Endothelial cell of umbilical vein (primary cell): ENCODE data around the gene C6. TPM values are rescaled to one million over a fixed set of nuclear protein-coding genes. Genes with fewer than 3 reads are reported as not detected.
A peak's percentile ranks its signal among the peaks of the same experiment; 100 is the strongest.

Source experiments
- Bru-seq: library from RNA; stranded (reverse); fragments of 400-500 nt; gene quantifications from one replicate; lab custom pipeline; 2021; lab: Mats Ljungman, UMichigan
- BruChase-seq, 2 experiments: library from RNA; stranded (reverse); fragments of 400-500 nt; gene quantifications; one replicate each; lab custom pipeline; 2021; lab: Mats Ljungman, UMichigan
- BruUV-seq: library from RNA; stranded (reverse); fragments of 400-500 nt; replicated peaks from 2 replicates; lab custom pipeline; 2021; lab: Mats Ljungman, UMichigan
- CTCF ChIA-PET: fragments of 300-600, 350-600 bp; sonication (Branson Sonifier 250); formaldehyde crosslinking; loops from one replicate; lab custom pipeline; 2021; ENCODE audit warnings: antibody characterized with exemption, inconsistent platforms; lab: Charles Lee
- POLR2A ChIA-PET: fragments of 300-600, 350-600 bp; sonication (Branson Sonifier 250); formaldehyde crosslinking; loops from one replicate; lab custom pipeline; 2021; ENCODE audit warnings: antibody characterized with exemption, inconsistent platforms; lab: Charles Lee
- DNase-seq: peaks from one replicate; pipeline ENCODE4 v3.0.0-alpha.2; 2011; ENCODE audit warnings: low read depth, low spot score
- FAIRE-seq: peaks from 2 replicates; lab custom pipeline; 2011; peaks lifted over from hg19 to GRCh38; lab: Jason Lieb, UNC
- H2AFZ ChIP-seq: 2 replicates; pipeline ENCODE4 v1.6.0; 2012; ENCODE audit warnings: low read depth, low read length, control low read depth, inconsistent platforms
- H3K27ac ChIP-seq: 2 replicates; pipeline ENCODE4 v1.5.1; 2011; ENCODE audit warnings: low read depth, mild to moderate bottlenecking, control low read depth, low read length, moderate library complexity; ENCODE audit not compliant: insufficient read depth
- H3K27me3 ChIP-seq, 2 experiments: 2 replicates each; pipeline versions ENCODE4 v1.6.0 to v1.6.1; 2011; ENCODE audit warnings: low read length in 2 of 2, mixed read lengths in 1 of 2; ENCODE audit not compliant: control insufficient read depth in 2 of 2, insufficient read depth in 2 of 2
- H3K36me3 ChIP-seq, 2 experiments: 2 replicates in 1 of 2; 3 replicates in 1 of 2; pipeline ENCODE4 v1.5.1; 2011; ENCODE audit warnings: low read length in 2 of 2, mild to moderate bottlenecking in 1 of 2, moderate library complexity in 1 of 2; ENCODE audit not compliant: control insufficient read depth in 2 of 2, insufficient read depth in 2 of 2; ENCODE audit errors: extremely low read depth in 1 of 2
- H3K4me1 ChIP-seq: 3 replicates; pipeline ENCODE4 v1.5.1; 2011; ENCODE audit warnings: mild to moderate bottlenecking, low read length; ENCODE audit not compliant: control insufficient read depth, insufficient read depth; ENCODE audit errors: extremely low read depth
- H3K4me2 ChIP-seq: 2 replicates; pipeline ENCODE4 v1.6.1; 2011; ENCODE audit warnings: low read length, control low read depth, mixed read lengths; ENCODE audit not compliant: insufficient read depth
- H3K4me3 ChIP-seq, 3 experiments: fragments of 200-600 bp in 1 of 3; sonication (generic), shearing (Covaris generic) in 1 of 3; replicated peaks in 1 of 3; 2 replicates each; pipeline ENCODE4 v1.5.1; 2011 to 2016; ENCODE audit warnings: control low read depth in 3 of 3, low read length in 3 of 3, mild to moderate bottlenecking in 2 of 3, inconsistent platforms in 1 of 3, low read depth in 1 of 3, moderate library complexity in 1 of 3; ENCODE audit not compliant: insufficient read depth in 1 of 3
- H3K79me2 ChIP-seq: 2 replicates; pipeline ENCODE4 v1.6.0; 2012; ENCODE audit warnings: low read length, inconsistent platforms; ENCODE audit not compliant: control insufficient read depth, insufficient read depth
- H3K9ac ChIP-seq: replicated peaks from 2 replicates; pipeline ENCODE3; 2011; ENCODE audit warnings: low read length, control low read depth; ENCODE audit not compliant: insufficient read depth; ENCODE audit errors: extremely low read depth
- H3K9me1 ChIP-seq: replicated peaks from 3 replicates; pipeline ENCODE4 v1.6.0; 2011; ENCODE audit warnings: mild to moderate bottlenecking, low read length; ENCODE audit not compliant: control insufficient read depth, insufficient read depth; ENCODE audit errors: extremely low read depth
- H3K9me3 ChIP-seq: replicated peaks from 2 replicates; pipeline ENCODE4 v1.5.1; 2012; ENCODE audit warnings: low read length, inconsistent platforms; ENCODE audit not compliant: control insufficient read depth, insufficient read depth
- H4K20me1 ChIP-seq: replicated peaks from 2 replicates; pipeline ENCODE3; 2011; ENCODE audit warnings: mild to moderate bottlenecking, low read length; ENCODE audit not compliant: control insufficient read depth, insufficient read depth; ENCODE audit errors: extremely low read depth
- CTCF ChIP-seq, 2 donors: IDR thresholded peaks; 1 replicate in 1 of 2; 2 replicates in 1 of 2; pipeline ENCODE4 v1.5.1; 2011; ENCODE audit warnings: low read length in 2 of 2, mild to moderate bottlenecking in 2 of 2, moderate library complexity in 2 of 2, control low read depth in 1 of 2, inconsistent platforms in 1 of 2, low read depth in 1 of 2; ENCODE audit not compliant: insufficient read depth in 1 of 2; ENCODE audit errors: extremely low read depth in 1 of 2
- EZH2 ChIP-seq: IDR thresholded peaks from 2 replicates; pipeline ENCODE4 v1.6.1; 2012; ENCODE audit warnings: borderline replicate concordance, low read depth, mild to moderate bottlenecking, moderate library complexity, low read length, inconsistent platforms; ENCODE audit not compliant: severe bottlenecking
- FOS ChIP-seq: IDR thresholded peaks from 2 replicates; pipeline ENCODE4 v1.6.1; 2011; ENCODE audit warnings: mild to moderate bottlenecking, low read length, moderate library complexity, borderline replicate concordance; ENCODE audit not compliant: insufficient read depth
- GATA2 ChIP-seq: IDR thresholded peaks from 2 replicates; pipeline ENCODE4 v1.7.0; 2011; ENCODE audit warnings: low read depth, mild to moderate bottlenecking, moderate library complexity, mixed read lengths, low read length; ENCODE audit not compliant: insufficient read length, insufficient read depth
- JUN ChIP-seq: IDR thresholded peaks from 2 replicates; pipeline ENCODE4 v1.6.1; 2011; ENCODE audit warnings: borderline replicate concordance, low read depth; ENCODE audit not compliant: insufficient read length, insufficient read depth
- MAX ChIP-seq: IDR thresholded peaks from 2 replicates; pipeline ENCODE4 v1.6.1; 2011; ENCODE audit not compliant: insufficient read depth, insufficient read length
- MYC ChIP-seq: IDR thresholded peaks from one replicate; pipeline ENCODE4 v1.6.1; 2011; ENCODE audit warnings: mild to moderate bottlenecking, low read depth, low read length
- POLR2A ChIP-seq: IDR thresholded peaks from 2 replicates; pipeline ENCODE4 v1.6.1; 2012; ENCODE audit warnings: low read depth, mild to moderate bottlenecking, control low read depth, low read length
- POLR2AphosphoS5 ChIP-seq: IDR thresholded peaks from 2 replicates; pipeline ENCODE4 v1.6.1; 2012; ENCODE audit warnings: low read depth, mild to moderate bottlenecking, control low read depth, low read length, moderate library complexity; ENCODE audit not compliant: insufficient read depth
- dilution Hi-C: fragments of 300-500 bp; cut with MboI; formaldehyde crosslinking; loops from one replicate; pipeline ENCODE4 v1.15.0; 2019; ENCODE audit warnings: low sequenced_read_pairs; ENCODE audit not compliant: extremely low pct_ligation_motif_present
- intact Hi-C: fragments of 100-400 bp; cut with micrococcal nuclease; formaldehyde crosslinking; loops from one replicate; pipeline ENCODE4 v1.10.0; 2022
- long read RNA-seq: library from polyadenylated mRNA; stranded (forward); transcript quantifications from one replicate; pipeline ENCODE4 v2.0.0, GENCODE V29; 2021
- polyA minus RNA-seq, 3 experiments: library from RNA; depleted of rRNA, polyadenylated mRNA; stranded (reverse); fragments of >200 nt; gene quantifications; 1 replicate in 1 of 3; 2 replicates in 2 of 3; pipeline ENCODE4 v1.2.3, GENCODE V29; 2011
- polyA plus RNA-seq, 4 experiments: library from polyadenylated mRNA; depleted of rRNA in 3 of 4; stranded (reverse) in 3 of 4; unstranded in 1 of 4; fragments of >200 nt; gene quantifications; 2 replicates each; pipeline versions ENCODE4 v1.2.1 to v1.2.3, GENCODE V29; 2011 to 2012; ENCODE audit warnings: missing spikeins in 1 of 4
- total RNA-seq: library from RNA; stranded (reverse); gene quantifications from 2 replicates; pipeline ENCODE4 v1.2.3, GENCODE V29; 2021

The C6 gene
- not detected in 2 replicates for total RNA-seq
- not detected in 2 replicates for polyA plus RNA-seq
- not detected in 2 replicates for polyA plus RNA-seq (2011; cell fraction: cytosol; rRNA removed)
- polyA plus RNA-seq (2011; cell fraction: nucleus; rRNA removed) = not detected in 2 replicates
- not detected in 2 replicates for polyA plus RNA-seq (2012)
- polyA minus RNA-seq = not detected in 2 replicates
- not detected for polyA minus RNA-seq (2011; cell fraction: cytosol; rRNA and poly(A)+ RNA removed)
- not detected in 2 replicates for polyA minus RNA-seq (2011; cell fraction: nucleus; rRNA and poly(A)+ RNA removed)
- not detected for Bru-seq, nascent RNA
- BruChase-seq, experiment 1, labeled RNA remaining after a 6-hour chase = percentile 1 among the genes with signal in this experiment
- not detected for BruChase-seq, experiment 2, labeled RNA remaining after a 2-hour chase
- long read RNA-seq = 0 reads

- ChIA-PET POLR2A (no interaction called here), CTCF (interaction anchor here (2.0 kb wide), 1 partner anchor 9 kb away, joined by 5 read pairs; no protein-coding TSS in a partner anchor)
- Histone ChIP-seq H3K36me3 (no peaks in the 10 kb centered on the region), H3K4me3 (no peak within 1 kb of the TSS), H3K9ac (no peak within 1 kb of the TSS), H3K79me2 (no peaks in the 10 kb centered on the region), H3K27me3 (no peaks in the 10 kb centered on the region), H3K9me3 (no peaks in the 10 kb centered on the region), H3K9me1 (no peaks in the 10 kb centered on the region), H3K27ac (no peak within 1 kb of the TSS), H2AFZ (no peak within 1 kb of the TSS), H4K20me1 (no peaks in the 10 kb centered on the region), H3K4me2 (no peak within 1 kb of the TSS), H3K4me1 (no peaks in the 10 kb centered on the region)
- no peak for DNase-seq
- dilution Hi-C loops (no loop called here), intact Hi-C loops (no loop called here)
- no TSS peak for BruUV-seq
- FAIRE-seq = no peak
- TF ChIP-seq POLR2A (no peak), POLR2AphosphoS5 (no peak), CTCF (IDR thresholded peaks at IDR 0.05; ENCODE audit: extremely low read depth in 1 of 2, insufficient read depth in 1 of 2, low read depth in 1 of 2, low read length in 2 of 2) (no peak), MYC (no peak), EZH2 (no peak), MAX (no peak), FOS (no peak), GATA2 (no peak), JUN (no peak)
These were observed at the start of gene C6 for GRCh38 chr5:41213340-41213739. Gene C6 (minus strand): TSS chr5:41213532. CDS start chr5:41203230, 10,302 bp downstream.
